NCI-H345 treated with DMSO at 0.1 percent for 48 hours (cell line): Measurements from ENCODE around the gene DISC1.
"Not testable (repeated sequence)": the region's sequence is repeated elsewhere in the genome, so short reads cannot be mapped to it uniquely, and the experiment has no call there.

ENCODE experiments used
- DNase-seq: peaks from one replicate; lab custom pipeline; 2025; ENCODE audit not compliant: unreplicated experiment; lab: John Stamatoyannopoulos, UW

The DISC1 gene

DNA sequence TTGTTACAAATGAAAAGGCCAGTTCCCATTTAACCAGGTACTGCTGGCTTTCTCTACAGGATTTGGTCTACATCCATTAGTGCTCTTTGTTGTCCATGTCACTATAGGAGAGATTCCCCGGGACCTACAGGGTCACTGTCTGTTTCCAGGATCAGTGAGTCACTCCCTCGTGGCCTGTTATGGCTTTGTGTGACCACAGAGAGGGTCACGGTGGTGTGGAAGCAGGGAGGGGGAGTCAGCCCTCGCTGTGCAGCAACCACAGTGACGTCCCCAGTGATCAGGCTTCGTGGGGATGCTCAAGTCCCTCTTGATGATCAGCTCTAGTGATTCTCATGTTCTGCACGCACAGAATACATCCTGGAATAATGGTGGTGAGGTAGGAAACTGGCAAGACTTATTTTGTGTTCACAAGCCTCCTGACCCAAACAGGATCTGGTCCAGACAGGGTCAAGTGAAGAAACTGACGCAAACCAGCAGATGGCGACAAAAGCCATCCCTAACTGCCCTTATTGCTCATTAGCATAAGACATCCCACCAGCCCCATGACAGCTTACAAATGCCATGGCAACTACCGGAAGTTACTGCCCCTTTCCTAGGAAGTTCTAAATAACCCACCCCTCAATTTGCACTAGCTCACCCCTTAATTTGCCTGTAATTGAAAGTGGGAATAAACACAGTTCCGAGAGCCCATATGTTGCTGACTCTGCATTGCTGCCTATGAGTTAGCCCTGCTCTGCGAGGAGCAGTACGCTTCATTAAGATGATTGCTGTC, 98.5 kb downstream of the DISC1 start:
- DNase-seq: no peak

DNA sequence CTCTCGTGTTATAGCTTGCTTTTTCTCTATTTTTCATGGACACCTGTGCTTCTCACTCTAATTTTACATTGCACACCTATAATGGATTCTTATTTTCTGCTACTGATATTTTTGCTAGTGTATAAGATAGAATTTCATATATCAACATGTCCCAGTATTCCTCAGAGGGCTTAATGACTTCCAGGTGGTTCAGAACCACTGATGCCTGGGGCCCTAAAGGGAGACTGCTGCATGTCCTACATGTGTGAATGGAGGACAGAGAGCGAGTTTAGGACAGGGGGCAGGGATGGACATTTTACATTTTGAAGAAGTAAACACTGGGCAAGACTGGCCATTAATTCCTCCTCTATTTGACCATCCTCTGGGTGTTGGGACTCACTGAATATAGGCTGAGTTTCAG, 100.6 kb downstream of the DISC1 start:
- DNase-seq: no peak

DNA sequence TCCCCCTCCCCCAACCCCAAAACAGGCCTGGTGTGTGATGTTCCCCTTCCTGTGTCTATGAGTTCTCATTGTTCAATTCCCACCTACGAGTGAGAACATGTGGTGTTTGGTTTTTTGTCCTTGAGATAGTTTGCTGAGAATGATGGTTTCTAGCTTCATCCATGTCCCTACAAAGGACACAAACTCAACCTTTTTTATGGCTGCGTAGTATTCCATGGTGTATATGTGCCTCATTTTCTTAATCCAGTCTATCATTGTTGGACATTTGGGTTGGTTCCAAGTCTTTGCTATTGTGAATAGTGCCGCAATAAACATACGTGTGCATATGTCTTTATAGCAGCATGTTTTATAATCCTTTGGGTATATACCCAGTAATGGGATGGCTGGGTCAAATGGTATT, 102.4 kb downstream of the DISC1 start:
- DNase-seq: not testable (repeated sequence)

DNA sequence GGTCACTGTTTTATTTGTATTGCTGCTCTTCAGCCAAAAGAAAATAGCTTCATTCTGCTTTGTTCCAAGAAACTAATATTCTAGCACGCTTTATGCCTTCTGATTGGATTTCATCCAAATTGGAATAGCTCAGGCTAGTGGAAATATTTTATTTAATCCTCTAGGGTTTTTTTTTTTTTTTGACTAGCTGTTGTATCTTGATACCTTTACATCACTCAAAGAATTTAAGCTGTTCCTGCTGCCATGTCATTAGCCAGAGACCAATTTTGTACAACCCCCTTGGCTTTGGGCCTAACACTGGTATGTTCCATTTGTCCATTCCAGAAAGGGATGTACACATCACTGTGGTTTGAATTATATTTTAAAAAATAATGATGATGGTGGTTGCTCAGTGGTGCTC, 103.0 kb downstream of the DISC1 start:
- no peak for DNase-seq

DNA sequence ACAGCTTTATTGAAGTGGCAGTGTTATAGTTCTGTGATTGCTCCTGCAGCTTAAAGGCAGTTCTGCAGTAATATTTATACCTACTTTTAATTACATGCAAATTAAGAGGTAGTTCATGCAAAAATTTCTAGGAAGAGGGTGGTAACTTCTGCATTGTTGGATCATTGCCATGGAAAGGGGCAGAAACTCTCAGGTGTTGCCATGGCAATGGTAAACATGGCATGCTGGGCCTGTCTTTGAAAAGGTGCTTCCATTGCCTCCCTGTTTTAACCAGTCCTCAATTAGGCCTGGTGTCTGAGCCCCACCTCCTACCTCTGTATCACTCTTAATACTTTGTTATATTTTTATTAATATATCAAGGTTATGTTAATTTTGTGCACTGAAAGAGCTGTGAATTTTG, 104.7 kb downstream of the DISC1 start:
- no peak for DNase-seq

DNA sequence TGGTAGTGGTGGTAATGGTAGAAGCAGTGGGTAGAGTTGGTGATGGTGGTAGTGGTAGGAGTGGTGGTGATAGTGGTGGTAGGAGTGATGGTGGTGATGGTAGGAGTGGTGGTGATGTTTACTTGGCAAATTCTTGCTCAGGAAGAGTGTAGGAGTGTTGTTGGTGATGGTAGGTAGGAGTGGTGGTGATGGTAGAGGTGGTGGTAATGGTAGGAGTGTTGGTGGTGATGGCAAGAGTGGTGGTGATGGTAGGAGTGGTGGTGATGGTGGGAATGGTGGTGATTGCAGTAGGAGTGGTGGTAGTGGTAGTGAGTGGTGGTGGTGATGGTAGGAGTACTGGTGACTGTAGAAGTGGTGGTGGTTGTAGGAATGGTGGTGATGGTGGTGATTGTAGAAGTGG, 106.5 kb downstream of the DISC1 start:
- DNase-seq: no peak

DNA sequence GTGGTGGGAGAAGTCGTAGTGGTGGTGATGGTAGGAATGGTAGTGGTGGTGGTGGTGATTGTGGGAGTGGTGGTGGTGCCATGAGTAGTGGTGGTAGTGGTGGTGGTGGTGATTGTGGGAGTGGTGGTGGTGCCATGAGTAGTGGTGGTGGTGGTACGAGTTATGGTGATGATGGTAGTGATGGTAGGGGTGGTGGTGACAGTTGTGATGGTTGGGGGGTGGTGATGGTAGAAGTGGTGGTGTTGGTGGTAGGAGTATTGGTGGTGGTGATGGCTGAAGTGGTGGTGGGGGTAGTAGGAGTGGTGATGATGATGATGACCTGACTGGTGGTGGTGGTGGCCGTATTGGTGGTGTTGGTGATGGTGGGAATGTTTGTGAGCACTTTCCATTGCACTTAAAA, 107.1 kb downstream of the DISC1 start:
- DNase-seq: no peak

DNA sequence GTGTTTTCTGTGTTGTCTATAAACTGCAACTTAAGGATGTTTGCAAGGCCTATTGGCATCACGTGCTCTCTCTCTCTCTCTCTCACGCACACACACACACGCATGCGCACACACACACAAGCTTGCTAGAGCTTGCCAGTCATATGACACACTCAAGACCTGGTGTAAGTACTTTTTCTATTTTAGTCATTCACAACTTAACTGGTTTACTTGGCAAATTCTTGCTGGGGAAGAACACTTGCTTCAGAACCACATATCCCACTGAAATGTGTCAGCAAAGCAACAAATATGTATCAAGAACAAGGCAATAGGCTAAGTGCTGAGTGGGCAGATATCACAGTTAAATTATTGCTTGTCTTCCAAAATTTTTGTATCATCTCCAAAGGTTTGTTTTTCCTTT, 107.8 kb downstream of the DISC1 start:
- no peak for DNase-seq

DNA sequence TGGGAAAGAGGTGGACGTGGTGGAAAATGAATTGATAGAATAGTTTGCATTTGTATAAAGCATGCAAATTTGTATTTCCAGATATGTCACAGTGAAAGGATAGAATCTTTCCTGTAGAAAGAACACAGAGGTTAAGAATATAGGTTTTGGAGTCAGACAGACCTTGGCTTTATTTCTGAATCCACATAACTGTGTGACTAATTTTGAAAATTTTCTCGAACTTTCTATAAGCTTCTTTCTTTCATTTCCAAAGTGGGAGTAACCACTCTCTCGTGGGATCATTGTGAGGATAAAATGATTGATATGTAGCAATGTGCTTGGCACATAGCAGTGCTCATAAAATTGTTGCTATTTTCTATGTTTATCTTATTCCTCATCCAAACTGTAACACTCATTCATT, 108.8 kb downstream of the DISC1 start:
- no peak for DNase-seq

DNA sequence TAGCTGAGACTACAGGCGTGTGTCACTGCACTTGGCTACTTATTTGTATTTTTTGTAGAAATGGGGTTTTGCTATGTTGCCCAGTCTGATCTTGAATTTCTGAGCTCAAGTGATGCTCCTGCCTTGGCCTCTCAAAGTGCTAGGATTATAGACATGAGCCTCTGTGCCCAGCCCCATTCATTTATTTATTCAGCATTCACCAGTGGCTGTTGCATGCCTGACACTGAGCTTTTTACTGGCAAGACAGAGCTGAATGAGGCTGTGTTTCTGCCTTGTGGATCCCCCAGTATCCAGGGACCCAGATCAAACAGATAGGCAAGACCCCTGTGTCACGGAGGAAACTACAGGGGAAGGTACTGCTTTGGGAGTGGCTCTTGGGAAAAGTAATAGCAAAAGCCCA, 109.4 kb downstream of the DISC1 start:
- DNase-seq: no peak

DNA sequence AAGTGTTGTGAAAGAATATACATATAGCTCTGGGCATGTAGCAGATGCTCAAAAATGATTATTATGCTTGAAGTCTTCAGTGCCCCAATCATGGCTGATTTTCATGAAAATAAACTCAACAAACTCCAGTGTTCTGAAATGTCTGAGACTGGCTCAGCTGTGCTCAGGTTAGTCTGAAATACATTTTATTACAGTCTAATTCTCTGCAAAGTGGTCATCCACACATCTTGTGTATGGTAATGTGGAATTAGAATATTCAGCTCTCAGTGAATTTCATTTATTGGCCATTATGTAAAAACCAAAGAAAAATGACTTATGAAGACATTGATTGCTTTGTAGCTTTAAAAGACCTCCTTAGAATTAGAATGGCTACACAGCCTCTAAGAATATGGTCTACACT, 109.9 kb downstream of the DISC1 start:
- no peak for DNase-seq

DNA sequence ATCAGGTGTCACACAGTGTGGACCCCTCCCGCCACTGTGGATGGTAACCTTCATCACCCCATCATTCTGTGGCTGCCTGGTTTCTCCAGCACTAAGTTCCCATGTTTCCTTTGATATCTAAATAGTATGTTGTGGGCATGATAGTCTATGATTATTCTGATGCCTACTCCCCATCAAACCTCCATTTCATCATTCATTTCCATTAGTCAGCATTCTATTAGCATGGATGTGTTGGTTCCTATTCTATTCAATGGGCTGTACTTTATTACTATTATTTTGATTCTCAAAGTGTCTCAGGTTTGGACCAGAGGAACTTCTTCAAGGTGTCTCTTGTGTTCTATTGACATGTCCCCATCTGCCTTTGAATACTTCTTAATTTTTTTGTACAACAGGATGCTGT, 112.0 kb downstream of the DISC1 start:
- no peak for DNase-seq

DNA sequence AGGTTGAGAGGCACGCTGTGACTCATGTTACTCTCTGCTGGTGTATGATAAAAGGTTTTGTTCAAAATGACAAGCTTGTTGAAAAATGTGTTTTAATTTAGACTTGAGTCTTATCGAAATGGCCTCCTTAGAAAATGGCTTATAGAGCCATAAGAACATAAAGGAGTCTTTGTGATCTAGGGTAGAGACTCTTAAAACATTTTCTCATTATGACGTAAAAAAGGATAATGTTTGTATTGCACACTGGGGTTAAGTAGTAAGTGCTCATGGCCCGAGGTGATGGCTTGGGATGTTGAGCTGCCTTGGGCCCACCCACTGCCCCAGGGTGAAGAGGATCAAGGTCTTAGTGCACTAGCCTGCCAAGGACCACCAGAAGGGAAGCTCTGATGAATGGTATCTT, 117.4 kb downstream of the DISC1 start:
- DNase-seq: no peak

DNA sequence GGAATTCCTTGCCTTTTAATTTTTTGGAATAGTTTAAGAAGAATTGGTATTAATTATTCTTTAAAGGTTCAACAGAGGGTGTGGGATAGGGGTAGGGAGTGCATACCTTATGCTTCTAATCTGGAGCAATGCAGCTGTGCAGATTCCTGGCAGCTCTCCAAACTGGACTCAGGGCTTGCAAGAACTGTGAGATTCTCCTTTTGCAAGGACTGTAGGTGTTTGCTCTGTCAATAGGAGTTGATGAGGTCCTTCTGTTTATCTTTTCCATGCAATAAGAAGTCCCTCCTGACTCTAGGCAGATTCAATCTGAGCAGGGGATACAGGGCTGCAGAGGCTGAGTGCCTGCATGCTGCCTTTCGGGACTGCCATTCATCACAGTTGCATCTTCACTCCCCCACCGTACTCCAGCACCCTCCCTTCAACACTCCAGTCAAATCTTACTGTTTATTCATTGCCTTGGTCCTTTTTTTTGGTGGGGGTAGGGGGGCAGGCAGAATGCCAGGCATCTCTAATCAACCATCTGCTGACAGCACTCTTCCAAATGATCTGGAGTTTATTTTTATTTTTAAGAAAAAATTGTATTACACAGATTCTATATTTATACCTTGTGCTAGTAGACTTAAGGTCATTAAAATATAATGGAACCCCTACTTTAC, 122.3 kb downstream of the DISC1 start:
- peak; percentile 13 for DNase-seq

DNA sequence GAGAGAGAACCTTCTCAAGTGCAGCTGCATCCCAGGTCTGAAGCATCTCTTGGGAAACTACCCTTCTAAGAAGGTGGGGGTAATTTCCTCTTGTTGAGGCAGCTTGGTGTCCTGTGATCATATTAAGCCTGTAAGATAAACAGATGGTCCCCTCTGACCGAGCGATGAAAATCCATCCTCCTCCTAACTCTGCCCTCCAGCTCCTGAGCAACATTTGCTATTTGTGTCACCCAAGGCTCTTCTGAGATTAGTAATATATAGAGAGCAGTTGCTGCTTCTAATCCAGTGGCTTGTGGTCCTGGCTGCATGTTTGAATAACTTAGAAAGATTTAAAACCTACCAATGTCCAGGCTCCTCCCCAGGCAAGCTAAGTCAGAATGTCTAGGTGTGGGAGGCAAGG, 123.7 kb downstream of the DISC1 start:
- no peak for DNase-seq

DNA sequence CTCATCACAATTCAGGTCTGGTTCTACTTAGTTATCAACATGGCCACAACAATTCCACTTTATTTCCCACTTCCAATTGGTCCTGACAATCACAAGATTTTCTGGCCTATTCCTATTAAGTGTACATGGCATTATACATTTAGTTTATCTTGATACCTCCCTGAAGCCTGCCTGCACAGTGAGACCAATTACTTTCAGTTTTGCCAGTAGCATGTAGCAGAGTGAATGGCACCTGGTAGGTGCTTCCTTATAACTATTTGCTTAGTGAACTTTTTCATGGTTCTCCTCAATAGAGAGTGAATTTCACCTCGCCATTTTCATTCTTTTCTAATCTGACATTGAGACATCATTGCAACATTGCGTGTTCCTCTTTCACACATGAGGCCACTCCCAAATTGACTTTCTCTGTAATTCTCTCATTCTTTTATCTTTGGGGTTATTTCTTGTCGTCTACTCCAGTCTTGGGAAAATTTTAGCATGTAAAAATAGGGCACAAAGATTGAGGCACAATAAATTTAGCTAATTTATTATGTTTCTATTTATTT, 124.3 kb downstream of the DISC1 start:
- DNase-seq: no peak

DNA sequence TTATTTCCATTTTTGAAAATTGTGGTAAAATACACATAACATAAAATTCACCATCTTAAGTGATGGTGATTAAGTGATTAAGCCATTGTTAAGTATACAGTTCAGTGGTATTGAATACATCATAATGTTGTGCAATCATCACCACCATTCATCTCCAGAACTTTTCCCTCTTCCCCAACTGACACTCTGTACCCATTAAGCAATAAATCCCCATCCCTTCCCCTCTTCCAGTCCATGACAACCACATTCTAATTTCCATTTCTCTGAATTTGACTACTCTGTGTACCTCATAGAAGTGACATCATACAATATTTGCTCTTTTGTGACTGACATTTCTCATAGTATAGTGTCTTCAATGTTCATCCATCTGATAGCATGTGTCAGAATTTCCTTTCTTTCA, 124.8 kb downstream of the DISC1 start:
- DNase-seq: no peak

DNA sequence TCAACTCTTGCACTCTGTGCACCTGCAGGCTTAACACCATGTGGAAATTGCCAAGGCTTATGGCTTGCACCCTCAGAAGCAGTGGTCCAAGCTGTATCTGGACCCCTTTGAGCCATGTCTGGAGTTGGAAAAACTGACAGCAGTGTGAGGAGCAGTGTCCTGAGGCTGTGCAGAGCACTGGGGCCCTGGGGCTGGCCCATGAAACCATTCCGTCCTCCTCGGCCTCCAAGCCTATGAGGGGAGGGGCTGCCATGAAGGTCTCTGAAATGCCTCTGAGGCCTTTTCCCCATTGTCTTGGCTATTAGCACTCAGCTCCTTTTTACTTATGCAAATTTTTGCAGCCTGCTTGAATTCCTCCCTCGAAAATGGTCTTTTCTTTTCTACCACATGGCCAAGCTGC, 126.7 kb downstream of the DISC1 start:
- DNase-seq: no peak

DNA sequence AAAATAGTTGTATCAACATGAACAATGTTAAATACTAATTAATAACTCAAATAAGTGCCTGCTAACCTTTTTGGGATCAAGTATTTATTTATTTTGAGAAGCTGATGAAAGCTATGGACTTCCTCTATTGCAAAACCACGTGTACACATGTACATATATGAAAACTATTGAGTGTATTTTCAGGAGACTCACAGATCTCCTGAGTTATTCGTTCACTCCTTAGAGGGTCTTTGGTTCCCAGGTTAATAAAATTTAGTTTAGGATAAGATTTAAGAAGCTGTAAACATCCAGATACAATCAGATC, 130.5 kb downstream of the DISC1 start:
- DNase-seq: no peak

DNA sequence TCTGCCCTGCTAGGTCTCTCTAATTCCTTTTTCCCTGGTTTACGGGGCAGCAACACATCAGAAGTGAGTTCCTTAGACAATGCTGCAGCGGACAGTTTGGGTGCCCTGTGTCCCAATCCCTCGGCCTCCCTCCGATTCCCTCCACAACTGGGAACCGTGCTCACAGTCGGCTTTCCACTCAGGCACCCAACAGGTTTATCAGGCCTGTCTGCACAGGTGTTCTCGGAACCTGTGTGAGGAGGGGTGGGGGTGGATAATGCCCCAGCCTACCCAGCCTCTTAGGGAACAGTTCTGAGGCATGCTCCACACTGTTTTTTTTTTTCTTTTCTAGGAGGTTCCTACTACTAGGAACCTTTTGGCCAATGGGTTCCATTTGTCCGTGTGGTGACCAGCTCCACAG, 131.2 kb downstream of the DISC1 start:
- DNase-seq: no peak

DNA sequence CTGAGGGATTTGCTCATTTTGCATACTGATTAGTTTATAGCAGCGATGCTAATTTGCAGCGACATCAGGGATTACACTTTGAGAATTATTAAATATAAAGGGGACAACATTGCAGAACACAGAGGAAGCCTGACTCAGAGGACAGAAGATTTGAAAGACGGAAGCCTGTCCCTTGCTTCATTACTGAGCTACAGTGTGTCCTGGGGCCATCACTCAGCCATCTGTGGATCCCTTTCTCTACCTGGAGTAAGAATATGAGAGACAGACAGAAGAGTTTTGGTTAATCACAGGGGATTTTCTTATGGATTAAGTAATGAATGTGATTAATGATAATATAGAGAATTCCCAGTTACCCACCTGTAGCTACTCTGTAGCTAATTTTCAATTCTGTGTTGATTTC, 134.7 kb downstream of the DISC1 start:
- no peak for DNase-seq

DNA sequence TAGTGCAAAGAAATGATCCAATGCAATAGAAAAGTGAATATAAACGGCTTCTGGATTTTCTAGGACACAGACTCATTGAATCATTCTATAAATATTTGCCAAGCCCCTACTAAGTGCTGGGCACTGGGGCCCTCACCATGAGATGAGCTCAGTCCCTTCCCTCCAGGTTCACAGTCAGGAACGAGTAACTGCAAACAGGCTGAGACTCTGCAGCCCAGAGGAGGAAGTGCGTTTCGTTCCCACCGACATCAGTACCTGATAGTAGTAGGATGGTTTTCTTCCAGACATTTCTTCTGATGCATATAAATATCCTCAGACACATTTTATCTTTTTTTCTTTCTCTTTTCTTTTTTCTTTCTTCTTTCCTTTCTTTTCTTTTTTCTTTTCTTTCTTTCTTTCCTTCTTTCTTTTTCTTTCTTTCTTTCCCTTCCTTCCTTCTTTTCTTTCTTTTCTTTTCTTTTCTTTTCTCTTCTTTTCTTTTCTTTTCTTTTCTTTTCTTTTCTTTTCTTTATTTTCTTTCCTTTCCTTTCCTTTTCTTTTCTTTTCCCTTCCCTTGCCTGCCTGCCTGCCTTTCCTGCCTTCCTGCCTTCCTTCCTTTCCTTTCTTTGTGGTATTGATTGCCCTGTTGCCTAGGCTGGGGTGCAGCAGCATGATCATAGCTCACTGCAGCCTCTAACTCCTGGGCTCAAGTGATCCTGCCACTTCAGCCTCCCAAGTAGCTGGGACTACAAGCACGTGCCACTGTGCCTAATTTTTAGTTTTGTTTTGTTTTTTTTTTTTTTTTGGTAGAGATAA, 135.4 kb downstream of the DISC1 start:
- DNase-seq: no peak
